GM12878 (cell line): ENCODE measurements around the gene LAT. TPM values are rescaled to one million over a fixed set of nuclear protein-coding genes. Genes with fewer than 3 reads are reported as not detected.

ENCODE experiments used
- ATF2 ChIP-seq: IDR thresholded peaks from 2 replicates; pipeline ENCODE4 v1.6.1; 2012; ENCODE audit warnings: low read length, inconsistent platforms
- ATF3 ChIP-seq: IDR thresholded peaks from 2 replicates; pipeline ENCODE4 v1.6.1; 2011; ENCODE audit warnings: low read depth, mild to moderate bottlenecking, low read length, moderate library complexity, borderline replicate concordance; ENCODE audit errors: extremely low read depth
- ATF7 ChIP-seq: fragments of 450-650 bp; IDR thresholded peaks from 2 replicates; pipeline ENCODE4 v1.6.1; 2016; ENCODE audit warnings: low read depth, mild to moderate bottlenecking
- BCL11A ChIP-seq: IDR thresholded peaks from 2 replicates; pipeline ENCODE4 v1.6.1; 2011; ENCODE audit warnings: low read depth, low read length
- BMI1 ChIP-seq: fragments of 450-650 bp; IDR thresholded peaks from 2 replicates; pipeline ENCODE4 v1.6.1; 2016; ENCODE audit warnings: mild to moderate bottlenecking, moderate library complexity, borderline replicate concordance
- CEBPZ ChIP-seq: fragments of 150-350 bp; IDR thresholded peaks from 2 replicates; pipeline ENCODE4 v1.6.1; 2016; ENCODE audit warnings: low read depth, low read length
- CHD1 ChIP-seq: IDR thresholded peaks from 2 replicates; pipeline ENCODE4 v1.6.1; 2012; ENCODE audit warnings: low read depth, low read length, improper control_type of control experiment
- DPF2 ChIP-seq: fragments of 450-650 bp; IDR thresholded peaks from 2 replicates; pipeline ENCODE4 v1.6.1; 2017; ENCODE audit warnings: mild to moderate bottlenecking
- EED ChIP-seq: sonication (generic); IDR thresholded peaks from 2 replicates; pipeline ENCODE4 v1.6.1; 2016; ENCODE audit warnings: antibody characterized with exemption, low read depth
- EP300 ChIP-seq, 2 experiments: fragments of 150-350 bp in 1 of 2; IDR thresholded peaks; 2 replicates each; pipeline ENCODE4 v1.6.1; 2011 to 2012; ENCODE audit warnings: low read depth in 2 of 2, low read length in 2 of 2, borderline replicate concordance in 1 of 2, improper control_type of control experiment in 1 of 2, inconsistent platforms in 1 of 2; ENCODE audit not compliant: control insufficient read depth in 1 of 2
- HCFC1 ChIP-seq: fragments of 150-350 bp; IDR thresholded peaks from 2 replicates; pipeline ENCODE4 v1.6.1; 2014; ENCODE audit warnings: low read length
- IKZF2 ChIP-seq, 2 experiments: fragments of 450-650 bp; IDR thresholded peaks; 2 replicates each; pipeline ENCODE4 v1.6.1; 2017; ENCODE audit warnings: mild to moderate bottlenecking in 2 of 2, moderate library complexity in 2 of 2
- KLF5 ChIP-seq: fragments of 450-650 bp; IDR thresholded peaks from 2 replicates; pipeline ENCODE4 v1.6.1; 2014; ENCODE audit warnings: mild to moderate bottlenecking; ENCODE audit not compliant: partially characterized antibody
- NFIC ChIP-seq: IDR thresholded peaks from 2 replicates; pipeline ENCODE4 v1.6.1; 2012; ENCODE audit warnings: low read depth, mild to moderate bottlenecking, inconsistent platforms, low read length, moderate library complexity
- NFYB ChIP-seq: IDR thresholded peaks from 2 replicates; pipeline ENCODE4 v1.6.1; 2011; ENCODE audit warnings: low read depth, mild to moderate bottlenecking, low read length, improper control_type of control experiment, moderate library complexity; ENCODE audit not compliant: insufficient read depth
- POU2F2 ChIP-seq: IDR thresholded peaks from 3 replicates; pipeline ENCODE4 v1.6.1; 2011; ENCODE audit warnings: low read depth, mild to moderate bottlenecking, low read length, borderline replicate concordance
- SIN3A ChIP-seq: IDR thresholded peaks from 2 replicates; pipeline ENCODE4 v1.6.1; 2012; ENCODE audit warnings: low read depth, low read length, improper control_type of control experiment
- SMAD5 ChIP-seq: IDR thresholded peaks from 2 replicates; pipeline ENCODE4 v1.6.1; 2016; ENCODE audit warnings: antibody characterized with exemption, low read depth
- STAT1 ChIP-seq: fragments of 450-650 bp; conservative IDR thresholded peaks from 2 replicates; pipeline ENCODE4 v1.6.1; 2014; ENCODE audit warnings: antibody characterized with exemption, mild to moderate bottlenecking
- SUZ12 ChIP-seq: fragments of 200-600 bp; sonication (generic); IDR thresholded peaks from one replicate; pipeline ENCODE4 v1.6.1; 2018; ENCODE audit warnings: antibody characterized with exemption, mild to moderate bottlenecking; ENCODE audit not compliant: unreplicated experiment
- ZNF687 ChIP-seq: fragments of 450-650 bp; IDR thresholded peaks from 2 replicates; pipeline ENCODE4 v1.6.1; 2017; ENCODE audit warnings: mild to moderate bottlenecking, moderate library complexity
- polyA plus RNA-seq, 11 experiments: library from polyadenylated mRNA; depleted of rRNA in 4 of 11; unstranded in 6 of 11; stranded (reverse) in 5 of 11; fragments of >200 nt; fragmentation: Nextera tagmentation in 4 of 11; fragmentation: Illumina TruSeq in 1 of 11; extraction: Ambion mirVana in 4 of 11; extraction: Trizol in 1 of 11; gene quantifications; 1 replicate in 1 of 11; 2 replicates in 10 of 11; pipeline versions ENCODE4 v1.2.1 to v1.2.3, GENCODE V29; 2011 to 2016; ENCODE audit warnings: inconsistent platforms in 2 of 11, missing spikeins in 2 of 11, low read depth in 1 of 11
- total RNA-seq, 4 experiments: library from RNA; depleted of rRNA in 3 of 4; stranded (reverse); fragments of >200 nt in 3 of 4; fragmentation: Illumina TruSeq in 1 of 4; extraction: Trizol in 1 of 4; gene quantifications; 2 replicates each; pipeline versions ENCODE4 v1.2.1 to v1.2.3, GENCODE V29; 2013 to 2021

The LAT gene
- total and polyA plus RNA-seq, 10 of the 15 experiments (the other 5 are each of a cell fraction or from before 2014, with no cell fraction given) = 0.39 to 6.9 (median 2.0) TPM

GRCh38 chr16:28974437-28975157 lies 10.3 kb upstream of the LAT start, which contains the start of gene SPNS1 (continued):
- TF ChIP-seq EP300 (IDR thresholded peaks at IDR 0.05; ENCODE audit: borderline replicate concordance in 1 of 2, control insufficient read depth in 1 of 2, low read depth in 2 of 2, low read length in 2 of 2) (peak; percentile 52 to 61; a peak in 1 of 4 replicates), NFIC (peak; percentile 92), ATF7 (no peak), STAT1 (peak; percentile 53; the same call in 1 of the 2 replicates), BCL11A (0 out of 2 replicates have a peak, but pooled peaks have one; percentile 27), KLF5 (no peak), ZNF687 (0 out of 2 replicates have a peak, but pooled peaks have one; percentile 66), ATF3 (peak; percentile 99), DPF2 (peak; percentile 53; the same call in 1 of the 2 replicates), SMAD5 (0 out of 2 replicates have a peak, but pooled peaks have one; percentile 37), NFYB (peak; percentile 37; the same call in 1 of the 2 replicates), CHD1 (no peak), EED (no peak; the same call in 1 of the 2 replicates), POU2F2 (peak; percentile 79; the same call in 1 of the 3 replicates), SUZ12 (no peak), HCFC1 (peak; percentile 86), BMI1 (peak; percentile 53; the same call in 1 of the 2 replicates), SIN3A (peak; percentile 97), CEBPZ (no peak), IKZF2 (IDR thresholded peaks at IDR 0.05) (peak; percentile 70 to 77; a peak in 3 of 4 replicates), ATF2 (no peak)
